Thymus (tissue), 11 donors: Measurements from ENCODE around the gene ALOX5. TPM values are rescaled to one million over a fixed set of nuclear protein-coding genes. Genes with fewer than 3 reads are reported as not detected.

Source experiments
- DNase-seq, 9 donors: peaks; one replicate each; pipeline ENCODE4 v3.0.0-alpha.2; 2013; ENCODE audit warnings: low spot score in 9 of 9, low read depth in 6 of 9, missing footprints in 1 of 9
- H3K27ac ChIP-seq, 2 donors: one replicate each; pipeline ENCODE4 v1.5.1; 2013; ENCODE audit warnings: control low read depth in 1 of 2, low read depth in 1 of 2, low read length in 1 of 2, mild to moderate bottlenecking in 1 of 2, moderate library complexity in 1 of 2
- H3K27me3 ChIP-seq, 2 donors: one replicate each; pipeline ENCODE4 v1.5.1; 2013; ENCODE audit warnings: low read length in 1 of 2; ENCODE audit not compliant: control insufficient read depth in 2 of 2, insufficient read depth in 1 of 2
- H3K36me3 ChIP-seq, 2 donors: one replicate each; pipeline ENCODE4 v1.5.1; 2013; ENCODE audit warnings: low read length in 1 of 2, mild to moderate bottlenecking in 1 of 2, moderate library complexity in 1 of 2; ENCODE audit not compliant: control insufficient read depth in 2 of 2, insufficient read depth in 2 of 2
- H3K4me1 ChIP-seq, 2 donors: one replicate each; pipeline ENCODE4 v1.5.1; 2013; ENCODE audit warnings: low read length in 2 of 2; ENCODE audit not compliant: control insufficient read depth in 2 of 2, insufficient read depth in 2 of 2
- H3K4me3 ChIP-seq, 2 donors: one replicate each; pipeline ENCODE4 v1.5.1; 2013; ENCODE audit warnings: low read length in 2 of 2, control low read depth in 1 of 2, mild to moderate bottlenecking in 1 of 2
- H3K9me3 ChIP-seq, 2 donors: one replicate each; pipeline ENCODE4 v1.5.1; 2013; ENCODE audit warnings: low read length in 1 of 2, mild to moderate bottlenecking in 1 of 2; ENCODE audit not compliant: control insufficient read depth in 2 of 2, insufficient read depth in 1 of 2
- WGBS: extraction: QIAGEN DNeasy Blood & Tissue Kit; methylation state at CpG from one replicate; pipeline ENCODE4 v1.1.7; 2013; 5-methylcytosine and 5-hydroxymethylcytosine counted together
- polyA plus RNA-seq: library from polyadenylated mRNA; stranded (reverse); fragments of 200-250 nt; gene quantifications from one replicate; pipeline ENCODE4 v1.2.3, GENCODE V29; 2013
- total RNA-seq: library from RNA; stranded (reverse); fragments of 120-200 nt; gene quantifications from one replicate; pipeline ENCODE4 v1.2.4, GENCODE V29; 2013
- donor health status: healthy.

ALOX5 gene
- total and polyA plus RNA-seq, 2 donors: 6.7 to 18.9 TPM

GRCh38 chr10:45450866-45451265 lies 76.8 kb downstream of the ALOX5 start:
- H3K4me1 ChIP-seq: peaks cover 0 to 6% of the 10 kb centered on the region in 2 donors
- H3K36me3 ChIP-seq: peaks cover 0 to 5% of the 10 kb centered on the region in 2 donors
- H3K9me3 ChIP-seq: no peaks in the 10 kb centered on the region
- H3K4me3 ChIP-seq: no peak overlapping the region
- DNase-seq: no peak
- WGBS: over 99% methylated on average over 3 of the region's 3 CpGs
- no peaks in the 10 kb centered on the region for H3K27me3 ChIP-seq
- H3K27ac ChIP-seq: no peak overlapping the region

GRCh38 chr10:45451407-45451806 lies 77.4 kb downstream of the ALOX5 start:
- no peak overlapping the region for H3K4me3 ChIP-seq
- DNase-seq: no peak
- no peak overlapping the region for H3K27ac ChIP-seq
- 96% methylated on average over 3 of the region's 3 CpGs for WGBS
- H3K4me1 ChIP-seq: peaks cover 0 to 6% of the 10 kb centered on the region in 2 donors
- peaks cover 5 to 10% of the 10 kb centered on the region in 2 donors for H3K36me3 ChIP-seq
- H3K9me3 ChIP-seq: no peaks in the 10 kb centered on the region
- H3K27me3 ChIP-seq: no peaks in the 10 kb centered on the region

GRCh38 chr10:45452268-45452667 lies 78.3 kb downstream of the ALOX5 start:
- no peak for DNase-seq
- H3K27ac ChIP-seq: no peak overlapping the region
- H3K4me1 ChIP-seq: peaks cover 0 to 6% of the 10 kb centered on the region in 2 donors
- H3K27me3 ChIP-seq: no peaks in the 10 kb centered on the region
- H3K36me3 ChIP-seq: peaks cover 10 to 17% of the 10 kb centered on the region in 2 donors
- H3K9me3 ChIP-seq: no peaks in the 10 kb centered on the region
- no peak overlapping the region for H3K4me3 ChIP-seq

- Histone ChIP-seq H3K27ac (no peak overlapping the region), H3K4me3 (no peak overlapping the region), H3K9me3 (no peaks in the 10 kb centered on the region), H3K27me3 (no peaks in the 10 kb centered on the region), H3K36me3 (peaks cover 15 to 23% of the 10 kb centered on the region in 2 donors), H3K4me1 (peaks cover 0 to 6% of the 10 kb centered on the region in 2 donors)
- WGBS: 93% methylated on average over 7 of the region's 7 CpGs
- DNase-seq: no peak
These were observed 78.9 kb downstream of the ALOX5 start for GRCh38 chr10:45452743-45453452.

GRCh38 chr10:45453639-45454255 lies 79.7 kb downstream of the ALOX5 start:
- DNase-seq: no peak
- 94% methylated on average over 9 of the region's 9 CpGs for WGBS
- Histone ChIP-seq H3K36me3 (peaks cover 19 to 30% of the 10 kb centered on the region in 2 donors), H3K27me3 (no peaks in the 10 kb centered on the region), H3K9me3 (no peaks in the 10 kb centered on the region), H3K4me1 (peaks cover 0 to 6% of the 10 kb centered on the region in 2 donors), H3K27ac (no peak overlapping the region), H3K4me3 (no peak overlapping the region)

GRCh38 chr10:45454262-45454661 lies 80.2 kb downstream of the ALOX5 start:
- H3K36me3 ChIP-seq: peaks cover 21 to 35% of the 10 kb centered on the region in 2 donors
- H3K4me3 ChIP-seq: no peak overlapping the region
- DNase-seq: no peak
- no peak overlapping the region for H3K27ac ChIP-seq
- no peaks in the 10 kb centered on the region for H3K27me3 ChIP-seq
- WGBS: 94% methylated on average over 9 of the region's 9 CpGs
- H3K4me1 ChIP-seq: peaks cover 0 to 6% of the 10 kb centered on the region in 2 donors
- no peaks in the 10 kb centered on the region for H3K9me3 ChIP-seq

- H3K4me1 ChIP-seq: peaks cover 0 to 6% of the 10 kb centered on the region in 2 donors
- no peaks in the 10 kb centered on the region for H3K9me3 ChIP-seq
- no peak for DNase-seq
- H3K27me3 ChIP-seq: no peaks in the 10 kb centered on the region
- peaks cover 26 to 38% of the 10 kb centered on the region in 2 donors for H3K36me3 ChIP-seq
- H3K4me3 ChIP-seq: no peak overlapping the region
- H3K27ac ChIP-seq: no peak overlapping the region
- WGBS: 82% methylated on average over 3 of the region's 3 CpGs
These were observed 80.8 kb downstream of the ALOX5 start for GRCh38 chr10:45454859-45455258.

- WGBS: 98% methylated on average over 7 of the region's 7 CpGs
- Histone ChIP-seq H3K4me3 (no peak overlapping the region), H3K27me3 (no peaks in the 10 kb centered on the region), H3K36me3 (peaks cover 29 to 38% of the 10 kb centered on the region in 2 donors), H3K27ac (no peak overlapping the region), H3K9me3 (no peaks in the 10 kb centered on the region), H3K4me1 (peaks cover 0 to 19% of the 10 kb centered on the region in 2 donors)
- DNase-seq: no peak
These were observed 82.2 kb downstream of the ALOX5 start for GRCh38 chr10:45456233-45456632.

GRCh38 chr10:45456822-45457221 lies 82.8 kb downstream of the ALOX5 start:
- H3K4me3 ChIP-seq: no peak overlapping the region
- peaks cover 0 to 20% of the 10 kb centered on the region in 2 donors for H3K4me1 ChIP-seq
- no peaks in the 10 kb centered on the region for H3K27me3 ChIP-seq
- no peaks in the 10 kb centered on the region for H3K9me3 ChIP-seq
- peaks cover 30 to 38% of the 10 kb centered on the region in 2 donors for H3K36me3 ChIP-seq
- no peak overlapping the region for H3K27ac ChIP-seq
- 87% methylated on average over 7 of the region's 7 CpGs for WGBS
- no peak for DNase-seq
